PC-3 (cell line): ENCODE data around the gene BPIFB2.
"Not testable (repeated sequence)": the region's sequence is repeated elsewhere in the genome, so short reads cannot be mapped to it uniquely, and the experiment has no call there.

Source experiments
- EZH2 ChIP-seq: fragments of 300-600 bp; sonication (generic); IDR thresholded peaks from one replicate; pipeline ENCODE4 v1.6.1; 2017; ENCODE audit warnings: antibody characterized with exemption, mild to moderate bottlenecking, low read length; ENCODE audit not compliant: unreplicated experiment
- TF ChIP-seq, protein P1 (sequence below): fragments of 300-600 bp; sonication (generic); conservative IDR thresholded peaks from 2 replicates; pipeline ENCODE4 v1.5.1; 2017; ENCODE audit warnings: antibody characterized with exemption, low read depth, mild to moderate bottlenecking, low read length

DNA sequence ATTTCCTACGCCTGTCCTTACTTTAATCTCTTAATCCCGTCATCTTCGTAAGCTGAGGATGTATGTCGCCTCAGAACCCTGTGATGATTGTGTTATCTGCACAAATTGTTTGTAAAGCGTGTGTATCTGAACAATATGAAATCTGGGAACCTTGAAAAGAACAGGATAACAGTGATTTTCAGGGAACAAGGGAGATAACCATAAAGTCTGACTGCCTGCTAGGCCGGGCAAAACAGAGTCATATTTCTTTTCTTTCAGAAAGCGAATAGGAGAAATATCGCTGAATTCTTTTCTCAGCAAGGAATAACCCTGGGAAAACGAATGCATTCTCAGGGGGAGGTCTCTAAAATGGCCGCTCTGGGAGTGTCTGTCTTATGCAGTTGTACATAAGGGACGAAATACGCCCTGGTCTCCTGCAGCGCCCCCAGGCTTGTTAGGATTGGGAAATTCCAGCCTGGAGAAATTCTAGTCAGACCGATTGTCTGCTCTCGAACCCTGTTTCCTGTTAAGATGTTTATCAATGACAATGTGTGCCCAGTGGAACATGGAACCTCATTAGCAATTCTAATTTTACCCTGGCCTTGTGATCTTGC, 37.7 kb downstream of the BPIFB2 start:
- TF ChIP-seq, protein P1, sequence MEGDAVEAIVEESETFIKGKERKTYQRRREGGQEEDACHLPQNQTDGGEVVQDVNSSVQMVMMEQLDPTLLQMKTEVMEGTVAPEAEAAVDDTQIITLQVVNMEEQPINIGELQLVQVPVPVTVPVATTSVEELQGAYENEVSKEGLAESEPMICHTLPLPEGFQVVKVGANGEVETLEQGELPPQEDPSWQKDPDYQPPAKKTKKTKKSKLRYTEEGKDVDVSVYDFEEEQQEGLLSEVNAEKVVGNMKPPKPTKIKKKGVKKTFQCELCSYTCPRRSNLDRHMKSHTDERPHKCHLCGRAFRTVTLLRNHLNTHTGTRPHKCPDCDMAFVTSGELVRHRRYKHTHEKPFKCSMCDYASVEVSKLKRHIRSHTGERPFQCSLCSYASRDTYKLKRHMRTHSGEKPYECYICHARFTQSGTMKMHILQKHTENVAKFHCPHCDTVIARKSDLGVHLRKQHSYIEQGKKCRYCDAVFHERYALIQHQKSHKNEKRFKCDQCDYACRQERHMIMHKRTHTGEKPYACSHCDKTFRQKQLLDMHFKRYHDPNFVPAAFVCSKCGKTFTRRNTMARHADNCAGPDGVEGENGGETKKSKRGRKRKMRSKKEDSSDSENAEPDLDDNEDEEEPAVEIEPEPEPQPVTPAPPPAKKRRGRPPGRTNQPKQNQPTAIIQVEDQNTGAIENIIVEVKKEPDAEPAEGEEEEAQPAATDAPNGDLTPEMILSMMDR = not testable (repeated sequence)
- not testable (repeated sequence) for TF ChIP-seq EZH2
